HG03354 (cell line): Measurements from ENCODE around the gene ANAPC2.

ENCODE experiments used
- ATAC-seq: cut with Tn5 transposase; IDR thresholded peaks from one replicate; pipeline ENCODE4 v1.9.1; 2021; ENCODE audit warnings: mild to moderate bottlenecking; ENCODE audit not compliant: unreplicated experiment, poor library complexity, severe bottlenecking

ANAPC2 gene

DNA sequence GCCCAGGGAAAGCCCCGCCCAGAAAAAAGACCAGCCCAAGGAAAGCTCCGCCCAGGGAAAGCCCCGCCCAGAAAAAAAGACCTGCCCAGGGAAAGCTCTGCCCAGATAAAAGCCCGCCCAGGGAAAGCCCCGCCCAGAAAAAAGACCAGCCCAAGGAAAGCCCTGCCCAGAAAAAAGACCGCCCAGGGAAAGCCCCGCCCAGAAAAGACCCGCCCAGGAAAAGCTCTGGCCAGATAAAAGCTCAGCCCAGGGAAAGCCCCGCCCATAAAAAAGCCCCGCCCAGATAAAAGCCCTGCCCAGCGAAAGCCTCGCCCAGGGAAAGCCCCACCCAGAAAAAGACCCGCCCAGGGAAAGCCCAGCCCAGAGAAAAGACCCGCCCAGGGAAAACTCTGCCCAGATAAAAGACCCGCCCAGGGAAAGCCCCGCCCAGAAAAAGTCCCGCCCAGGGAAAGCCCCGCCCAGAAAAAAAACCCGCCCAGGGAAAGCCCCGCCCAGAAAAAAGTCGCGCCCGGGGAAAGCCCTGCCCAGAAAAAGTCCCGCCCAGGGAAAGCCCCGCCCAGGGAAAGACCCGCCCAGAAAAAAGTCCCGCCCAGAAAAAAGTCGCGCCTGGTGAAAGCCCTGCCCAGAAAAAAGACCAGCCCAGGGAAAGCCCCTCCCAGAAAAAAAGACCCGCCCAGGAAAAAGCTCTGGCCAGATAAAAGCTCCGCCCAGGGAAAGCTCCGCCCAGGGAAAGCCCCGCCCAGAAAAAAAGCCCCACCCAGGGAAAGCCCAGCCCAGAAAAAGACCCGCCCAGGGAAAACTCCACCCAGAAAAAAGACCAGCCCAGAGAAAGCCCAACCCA is 37.5 kb downstream of the ANAPC2 start:
- ATAC-seq: peak; percentile 44

DNA sequence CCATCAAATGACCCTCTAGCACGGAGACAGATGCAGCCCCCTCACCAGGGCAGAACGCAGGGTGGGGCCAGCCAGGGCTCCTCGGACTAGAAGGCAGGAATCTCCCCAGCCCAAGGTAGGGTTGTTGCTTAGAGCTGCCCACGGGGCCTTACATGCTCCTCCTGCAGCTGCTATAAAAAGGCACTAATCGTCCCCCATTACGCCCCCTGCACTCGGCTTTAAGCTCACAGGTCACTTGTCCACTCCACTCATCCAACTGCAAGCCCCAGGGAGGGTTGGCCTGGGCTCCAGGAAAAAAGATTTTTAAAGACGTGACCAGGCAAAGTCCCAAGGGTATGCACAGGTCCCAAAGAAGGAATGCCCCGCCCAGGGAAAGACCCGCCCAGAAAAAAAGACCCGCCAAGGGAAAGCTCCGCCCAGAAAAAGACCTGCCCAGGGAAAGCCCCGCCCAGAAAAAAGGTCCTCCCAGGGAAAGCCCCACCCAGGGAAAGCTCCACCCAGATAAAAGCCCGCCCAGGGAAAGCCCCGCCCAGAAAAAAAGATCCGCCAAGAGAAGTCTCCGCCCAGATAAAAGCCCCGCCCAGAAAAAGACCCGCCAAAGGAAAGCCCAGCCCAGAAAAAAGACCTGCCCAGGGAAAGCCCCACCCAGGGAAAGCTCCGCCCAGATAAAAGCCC is 38.3 kb downstream of the ANAPC2 start:
- ATAC-seq: peak; percentile 22

DNA sequence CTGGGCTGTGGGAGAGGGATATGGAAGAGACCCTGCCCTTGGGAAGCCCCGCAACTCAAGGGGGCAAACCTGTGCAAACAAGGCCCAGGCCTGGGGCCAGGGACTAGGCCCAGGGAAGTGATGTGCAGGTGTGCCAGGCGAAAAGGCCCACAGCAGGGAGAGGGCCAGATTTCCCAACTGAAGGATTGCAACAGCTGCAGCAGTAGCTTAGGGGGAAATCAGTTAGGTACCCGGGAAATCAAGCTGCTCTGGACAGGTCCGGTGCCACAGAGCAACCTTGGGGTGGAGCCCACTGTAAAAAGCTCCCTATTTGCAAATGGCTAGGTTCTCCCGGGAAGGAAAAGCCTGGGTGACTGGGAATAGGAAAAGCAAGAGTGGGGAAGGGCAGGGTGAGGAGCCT is 39.0 kb downstream of the ANAPC2 start:
- no peak for ATAC-seq

DNA sequence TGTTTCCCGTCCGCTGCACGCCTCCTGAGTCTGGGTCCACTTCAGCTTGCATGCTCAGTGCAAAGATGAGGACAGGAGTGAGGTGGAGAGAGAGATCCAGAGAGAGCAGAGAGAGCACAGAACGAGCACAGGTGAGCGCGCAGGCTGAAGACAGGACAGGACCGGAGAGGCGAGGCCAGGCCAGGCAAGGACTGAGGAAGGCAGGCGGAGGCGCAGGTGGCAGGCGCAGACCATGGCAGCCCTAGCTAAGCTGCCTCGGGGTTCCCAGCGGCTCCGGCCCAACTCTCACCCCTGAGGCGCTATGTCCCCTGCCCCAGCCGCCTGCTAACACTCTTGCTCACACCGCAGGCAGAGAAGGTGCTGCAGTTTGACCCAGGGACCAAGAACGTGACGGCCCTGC is 39.7 kb downstream of the ANAPC2 start:
- no peak for ATAC-seq

DNA sequence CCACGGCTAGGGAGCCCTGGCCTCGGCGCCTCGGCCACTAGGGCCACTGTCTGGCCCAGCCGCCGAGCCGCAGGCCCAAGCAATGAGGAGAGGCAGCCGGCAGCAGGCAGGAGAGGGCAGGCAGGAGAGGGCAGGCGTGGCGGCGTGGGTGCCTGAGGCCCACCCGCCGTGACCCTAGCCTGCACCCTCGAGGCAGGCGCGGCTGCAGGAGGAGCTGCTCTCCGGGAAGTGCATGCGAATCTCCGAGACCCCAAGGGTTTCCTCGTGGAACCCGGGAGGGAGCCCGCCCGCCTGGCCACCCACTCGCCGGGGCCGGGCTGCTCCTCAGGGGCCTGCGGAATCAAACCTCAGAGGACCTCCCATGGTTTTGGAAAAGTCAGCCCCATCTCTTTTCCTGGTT is 40.1 kb downstream of the ANAPC2 start:
- ATAC-seq: no peak

DNA sequence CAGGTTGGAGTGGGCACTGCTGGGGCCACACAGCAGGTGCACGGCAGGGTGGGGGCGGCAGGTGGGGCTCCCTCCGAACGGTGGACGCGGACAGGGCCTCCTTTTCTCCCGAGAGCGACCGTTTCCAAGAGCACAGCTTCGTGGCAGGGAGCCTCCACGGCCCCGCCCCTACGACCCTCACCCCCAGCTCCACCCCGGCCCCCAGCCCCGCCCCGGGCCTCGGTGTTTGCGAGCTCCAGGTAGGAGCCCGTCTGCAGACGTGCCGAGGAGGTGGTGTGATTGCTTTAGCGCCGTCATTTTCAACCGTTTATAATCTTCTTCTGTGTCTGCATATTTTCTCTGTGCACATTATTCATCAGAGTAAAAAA is 40.6 kb downstream of the ANAPC2 start:
- no peak for ATAC-seq

DNA sequence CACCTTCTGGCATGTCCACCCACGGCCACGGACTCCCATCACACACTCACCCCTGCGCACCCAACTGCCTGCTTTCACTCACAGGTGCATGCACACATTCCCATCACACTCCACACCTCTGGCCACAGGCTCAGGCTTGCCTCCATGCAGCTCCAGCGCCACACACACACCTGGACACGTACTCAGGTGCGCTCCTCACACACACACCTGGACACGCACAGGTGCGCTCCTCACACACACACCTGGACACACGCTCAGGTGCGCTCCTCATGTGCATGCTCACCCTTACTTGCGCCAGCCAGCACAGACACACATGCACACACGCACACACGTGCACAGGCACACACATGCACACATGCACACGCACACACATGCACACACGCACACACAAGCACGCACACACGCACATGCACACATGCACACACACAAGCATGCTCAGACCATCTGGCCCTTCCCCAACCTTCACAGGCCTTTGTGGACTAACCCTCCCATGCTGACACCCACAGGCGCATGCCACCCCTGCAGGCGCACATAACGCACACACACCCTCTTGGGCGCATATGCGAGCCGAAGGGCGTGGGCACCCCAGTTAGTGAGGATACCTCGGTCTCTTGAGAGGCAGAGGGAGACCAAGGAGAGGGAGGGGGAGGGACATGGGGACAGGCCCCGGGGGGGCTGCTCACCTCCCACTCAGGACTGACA is 41.1 kb downstream of the ANAPC2 start:
- no peak for ATAC-seq

DNA sequence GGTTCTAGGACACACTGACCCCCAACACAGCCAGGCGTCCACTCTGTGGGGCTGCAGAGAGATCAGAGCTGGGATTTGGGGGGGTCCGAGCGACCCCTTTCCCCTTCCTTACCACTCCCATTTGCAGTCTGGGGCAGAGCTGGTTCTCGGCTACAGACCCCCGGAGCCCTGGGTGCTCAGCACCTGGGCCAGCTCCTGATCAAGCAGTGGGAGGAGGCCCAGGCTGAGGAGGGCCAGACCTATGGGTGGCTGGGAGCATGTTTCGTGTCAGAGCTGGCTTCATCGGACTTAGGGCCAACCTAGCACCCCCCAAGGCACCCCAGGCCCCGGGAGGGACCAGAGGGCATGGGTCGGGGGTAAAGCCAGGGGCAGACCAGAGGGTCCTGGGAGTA is 41.8 kb downstream of the ANAPC2 start:
- no peak for ATAC-seq

DNA sequence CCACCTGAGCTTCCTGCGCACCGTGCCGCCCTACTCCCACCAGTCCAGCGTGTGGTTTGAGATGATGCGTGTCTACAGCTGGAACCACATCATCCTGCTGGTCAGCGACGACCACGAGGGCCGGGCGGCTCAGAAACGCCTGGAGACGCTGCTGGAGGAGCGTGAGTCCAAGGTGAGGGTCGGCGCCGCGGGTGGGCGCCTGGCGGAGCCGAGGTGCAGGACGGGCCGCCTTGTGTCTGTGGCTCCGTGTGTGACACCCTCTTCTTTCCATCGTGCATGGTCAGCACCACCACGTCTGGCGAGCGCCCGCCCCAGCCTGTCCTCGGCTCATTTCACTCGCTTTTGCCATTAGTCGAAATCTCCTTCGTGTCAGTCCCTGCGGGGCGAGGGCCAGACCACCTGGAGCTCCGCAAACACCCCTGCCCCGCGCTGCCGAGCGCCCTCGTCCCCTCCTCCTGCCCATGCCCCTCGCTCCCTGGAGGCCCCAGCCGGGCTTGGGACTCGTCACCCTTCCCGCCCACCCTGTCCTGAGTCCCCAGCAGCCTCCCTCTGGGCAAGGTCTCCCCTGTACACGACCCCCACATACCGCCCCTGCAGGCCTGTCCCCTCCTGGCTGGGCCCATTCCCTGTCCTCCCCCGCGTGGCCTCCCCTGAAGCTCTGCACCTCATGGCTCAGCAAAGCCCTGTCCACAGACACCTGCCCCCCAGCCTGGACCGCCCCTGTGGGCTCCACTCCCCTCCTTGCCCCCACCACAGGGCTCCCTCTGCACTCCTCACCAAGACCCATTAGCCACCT is 42.4 kb downstream of the ANAPC2 start:
- ATAC-seq: no peak

DNA sequence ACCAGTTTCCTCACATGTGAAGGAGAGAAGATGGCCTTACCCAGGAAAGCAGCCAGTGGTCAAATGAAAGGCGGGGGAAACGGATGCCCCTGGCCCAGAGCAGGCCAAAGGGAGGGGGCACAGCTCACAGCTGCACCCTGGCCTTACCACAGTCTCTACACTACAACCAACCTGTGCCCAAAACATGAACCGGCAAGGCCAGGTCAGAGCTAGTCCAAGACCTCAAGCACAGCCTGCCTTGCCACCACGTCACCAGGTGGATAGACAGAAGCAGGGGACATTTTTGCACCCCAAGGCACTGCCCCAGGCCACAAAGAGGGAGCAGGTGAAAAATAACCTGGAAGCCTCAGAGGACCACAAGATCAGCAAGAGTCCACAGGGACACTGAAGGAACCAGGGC is 44.9 kb downstream of the ANAPC2 start:
- ATAC-seq: no peak

DNA sequence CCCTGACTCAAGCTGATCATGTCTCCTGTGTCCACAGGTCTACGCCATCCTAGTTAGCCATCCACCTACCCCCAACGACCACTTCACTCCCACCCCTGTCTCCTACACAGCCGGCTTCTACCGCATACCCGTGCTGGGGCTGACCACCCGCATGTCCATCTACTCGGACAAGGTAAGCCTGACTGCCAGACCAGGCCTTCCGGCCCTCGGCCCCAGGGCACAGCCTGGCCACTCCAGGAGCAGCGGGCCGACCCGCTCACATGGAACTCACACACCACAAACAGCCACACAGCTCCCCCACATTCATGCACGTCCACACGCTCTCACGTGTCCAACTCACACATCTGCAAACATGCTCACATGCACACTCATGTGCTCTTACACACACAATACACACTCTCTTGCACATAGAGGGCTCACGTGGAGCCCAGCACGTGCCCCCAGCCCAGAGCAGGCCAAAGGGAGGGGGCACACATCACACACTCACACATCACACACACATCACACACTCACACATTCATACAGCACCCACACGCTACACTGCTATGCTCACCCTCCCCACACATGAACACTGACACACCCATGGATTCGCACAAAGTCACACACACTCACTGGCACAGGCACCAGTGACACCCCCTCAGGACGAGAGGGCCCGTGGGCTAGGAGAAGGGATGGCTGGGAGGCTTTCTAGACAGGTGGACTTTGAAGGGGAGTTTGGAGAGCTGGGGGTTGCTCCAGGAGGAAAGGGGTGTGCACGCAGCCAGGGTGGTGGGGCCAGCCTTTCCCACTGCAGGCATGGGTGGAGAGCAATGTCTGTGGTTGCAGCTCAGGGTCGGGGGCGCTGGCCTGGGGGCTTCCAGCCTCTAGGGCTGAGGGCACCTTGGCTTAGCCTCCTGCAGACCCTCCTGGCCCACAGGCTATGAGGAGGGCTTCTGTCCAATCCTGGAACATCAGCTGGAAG is 46.1 kb downstream of the ANAPC2 start:
- no peak for ATAC-seq

DNA sequence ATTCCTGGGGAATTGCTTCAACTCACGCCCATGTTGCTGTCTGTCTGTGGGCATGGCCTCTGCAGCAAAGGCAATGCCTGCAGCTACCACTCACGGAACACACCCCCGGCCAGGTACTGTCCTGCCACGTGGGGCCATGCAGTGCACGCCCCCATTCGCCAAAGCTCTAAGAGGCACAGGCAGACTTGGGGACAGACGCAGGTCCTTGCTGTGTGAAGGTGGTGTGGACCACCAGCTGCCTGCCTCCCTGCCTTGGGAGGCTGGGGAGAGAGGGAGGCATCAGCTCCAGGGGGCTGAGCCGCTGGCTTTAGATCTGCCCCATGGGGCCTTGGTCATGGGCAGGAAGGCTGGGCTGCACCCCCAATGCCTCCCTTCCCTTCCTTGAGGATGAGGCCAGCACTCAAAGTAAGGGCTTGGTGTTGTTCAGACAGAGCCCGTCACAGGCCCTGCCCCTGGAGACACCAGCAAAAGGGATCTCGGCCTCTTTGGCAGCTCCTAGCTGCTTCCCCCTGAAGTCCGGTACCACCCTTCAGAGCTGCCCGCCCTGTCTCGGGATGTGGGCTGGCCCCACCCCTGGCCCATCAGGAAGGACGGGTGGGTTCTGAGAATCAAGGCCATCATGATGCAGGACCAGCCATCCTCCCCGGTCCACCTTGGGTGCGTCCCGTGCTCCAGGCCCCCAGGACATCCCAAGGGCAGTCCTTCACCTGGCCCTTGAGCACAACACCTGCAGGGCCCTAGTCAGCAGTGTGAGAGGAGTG is 47.1 kb downstream of the ANAPC2 start:
- no peak for ATAC-seq

DNA sequence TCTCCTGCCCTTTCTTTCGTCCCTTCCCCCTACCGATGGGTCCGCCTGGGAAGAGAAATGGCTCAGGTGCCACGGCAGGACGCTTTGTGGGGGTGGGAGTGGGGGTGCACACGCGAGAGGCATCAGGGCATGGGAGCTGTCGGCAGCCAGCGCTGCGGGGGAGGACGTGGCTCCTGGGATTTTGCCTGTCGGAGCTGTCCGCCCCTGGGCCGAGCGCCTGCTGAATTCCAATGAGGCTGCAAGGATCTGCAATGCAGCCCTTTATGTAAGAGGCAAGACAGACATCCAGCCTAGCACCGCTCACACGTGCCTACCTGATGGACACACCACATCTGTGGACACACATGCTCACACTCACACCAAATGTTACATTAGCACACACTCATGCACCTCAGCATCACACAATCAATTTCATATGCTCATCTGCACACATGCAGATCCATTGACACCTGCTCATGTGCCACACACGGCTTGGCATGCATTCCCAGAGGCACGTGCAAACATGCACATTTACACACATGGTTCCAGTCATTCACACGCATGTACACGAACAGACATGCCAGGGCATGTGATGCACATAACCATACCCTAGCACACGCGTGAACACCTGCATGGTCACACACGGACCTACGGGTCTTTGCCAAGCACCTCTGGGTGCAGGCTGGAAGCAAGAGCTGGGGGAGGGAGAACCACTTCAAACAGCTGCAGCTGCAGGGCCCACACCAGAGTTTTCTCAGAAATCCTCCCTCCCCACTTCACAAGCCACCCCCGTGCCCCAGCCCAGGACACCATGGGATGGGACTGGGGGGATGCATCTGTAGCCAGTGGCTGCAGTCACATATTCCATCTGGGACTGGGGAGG is 48.0 kb downstream of the ANAPC2 start:
- ATAC-seq: no peak

DNA sequence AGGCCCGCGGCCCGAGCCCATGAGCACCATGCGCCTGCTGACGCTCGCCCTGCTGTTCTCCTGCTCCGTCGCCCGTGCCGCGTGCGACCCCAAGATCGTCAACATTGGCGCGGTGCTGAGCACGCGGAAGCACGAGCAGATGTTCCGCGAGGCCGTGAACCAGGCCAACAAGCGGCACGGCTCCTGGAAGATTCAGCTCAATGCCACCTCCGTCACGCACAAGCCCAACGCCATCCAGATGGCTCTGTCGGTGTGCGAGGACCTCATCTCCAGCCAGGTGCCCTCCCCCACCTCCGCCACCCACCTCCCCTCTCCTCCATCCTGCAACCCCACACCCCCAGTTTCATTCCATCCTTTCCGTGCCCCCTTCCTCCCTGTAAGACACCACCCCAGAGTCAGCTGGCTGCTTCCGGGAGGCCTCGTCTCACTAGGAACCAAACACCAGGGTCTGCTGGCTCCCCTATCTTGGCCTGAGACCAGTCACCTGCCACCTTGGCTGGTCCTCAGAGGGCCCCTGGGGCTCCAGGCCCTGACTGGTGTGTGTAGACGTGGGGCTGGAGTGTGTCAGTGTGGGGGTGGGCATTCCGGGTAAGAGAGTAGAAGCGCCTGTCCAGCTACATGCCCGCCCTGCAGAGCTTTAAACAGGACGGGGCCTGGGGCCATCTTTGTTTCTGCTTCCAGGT is 48.8 kb downstream of the ANAPC2 start:
- ATAC-seq: no peak

DNA sequence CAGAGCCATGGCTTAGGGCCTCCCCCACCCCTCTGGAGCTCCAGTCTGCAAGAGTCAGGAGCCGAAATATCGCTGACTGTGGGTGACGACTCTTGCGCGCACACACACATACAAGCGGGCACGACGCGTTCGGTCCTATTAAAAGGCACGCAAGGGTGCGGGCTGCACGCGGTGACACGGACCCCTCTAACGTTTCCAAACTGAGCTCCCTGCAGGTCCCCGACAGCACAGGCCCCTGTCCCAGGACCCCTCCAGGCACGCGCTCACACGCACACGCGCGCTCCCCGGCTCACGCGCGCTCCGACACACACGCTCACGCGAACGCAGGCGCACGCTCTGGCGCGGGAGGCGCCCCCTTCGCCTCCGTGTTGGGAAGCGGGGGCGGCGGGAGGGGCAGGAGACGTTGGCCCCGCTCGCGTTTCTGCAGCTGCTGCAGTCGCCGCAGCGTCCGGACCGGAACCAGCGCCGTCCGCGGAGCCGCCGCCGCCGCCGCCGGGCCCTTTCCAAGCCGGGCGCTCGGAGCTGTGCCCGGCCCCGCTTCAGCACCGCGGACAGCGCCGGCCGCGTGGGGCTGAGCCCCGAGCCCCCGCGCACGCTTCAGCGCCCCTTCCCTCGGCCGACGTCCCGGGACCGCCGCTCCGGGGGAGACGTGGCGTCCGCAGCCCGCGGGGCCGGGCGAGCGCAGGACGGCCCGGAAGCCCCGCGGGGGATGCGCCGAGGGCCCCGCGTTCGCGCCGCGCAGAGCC is 49.5 kb downstream of the ANAPC2 start, which contains the start of gene GRIN1:
TSS of gene GRIN1 (plus strand) at position 433 of the 746 bp plus-strand sequence. CDS start 333 bp downstream, outside the sequence.
- ATAC-seq: no peak

DNA sequence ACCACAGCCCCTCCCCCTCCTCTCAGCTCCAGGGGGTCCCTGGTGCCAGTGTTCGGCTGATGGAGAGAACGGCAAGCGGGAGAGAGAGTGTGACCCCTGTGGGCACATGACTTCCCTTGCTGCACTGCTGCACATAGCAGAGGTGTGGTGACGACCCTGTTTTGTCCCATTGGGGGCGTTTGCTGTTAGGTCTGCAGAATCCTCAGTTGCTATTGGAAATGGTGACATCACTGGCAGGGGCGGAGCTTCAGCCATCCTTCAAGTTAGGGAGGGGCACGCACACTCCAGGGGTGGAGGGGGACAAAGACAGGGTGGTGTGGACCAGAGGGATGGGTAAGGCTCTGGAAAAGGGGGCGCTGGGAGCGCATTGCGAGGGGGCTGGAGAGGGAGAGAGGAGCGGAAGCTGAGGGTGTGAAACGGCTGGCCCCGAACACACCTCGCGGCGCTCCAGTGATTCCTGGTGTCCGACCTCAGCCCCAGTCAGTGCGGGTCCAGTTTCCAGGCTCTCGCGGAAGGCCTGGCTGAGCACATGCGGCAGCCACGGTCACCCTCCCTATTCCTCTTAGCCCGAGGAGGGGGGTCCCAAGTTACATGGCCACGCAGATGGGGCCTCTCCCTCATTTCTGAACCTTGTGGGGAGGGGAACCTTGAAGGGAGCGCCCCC is 50.2 kb downstream of the ANAPC2 start:
- no peak for ATAC-seq
